ENCODE measurements around the gene ERMP1.
"Not testable (repeated sequence)": the region's sequence is repeated elsewhere in the genome, so short reads cannot be mapped to it uniquely, and the experiment has no call there.

ERMP1 gene

DNA sequence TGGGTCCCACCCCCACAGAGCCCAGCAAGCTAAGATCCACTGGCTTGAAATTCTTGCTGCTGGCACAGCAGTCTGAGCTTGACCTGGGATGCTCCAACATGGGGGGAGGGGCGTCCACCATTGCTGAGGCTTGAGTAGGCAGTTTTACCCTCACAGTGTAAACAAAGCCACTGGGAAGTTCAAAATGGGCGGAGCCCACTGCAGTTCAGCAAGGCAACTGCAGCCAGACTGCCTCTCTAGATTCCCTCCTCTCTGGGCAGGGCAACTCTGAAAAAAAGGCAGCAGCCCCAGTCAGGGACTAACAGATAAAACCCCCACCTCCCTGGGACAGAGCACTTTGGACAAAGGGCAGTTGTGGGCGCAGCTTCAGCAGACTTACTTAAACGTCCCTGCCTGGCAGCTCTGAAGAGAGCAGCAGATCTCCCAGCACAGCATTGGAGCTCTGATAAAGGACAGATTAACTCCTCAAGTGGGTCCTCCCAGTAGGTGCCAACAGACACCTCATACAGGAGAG, 53.2 kb downstream of the ERMP1 start:
- not testable (repeated sequence) for FAIRE-seq

- no peak for FAIRE-seq
These were observed 54.1 kb downstream of the ERMP1 start for GRCh38 chr9:5778805-5779204.

DNA sequence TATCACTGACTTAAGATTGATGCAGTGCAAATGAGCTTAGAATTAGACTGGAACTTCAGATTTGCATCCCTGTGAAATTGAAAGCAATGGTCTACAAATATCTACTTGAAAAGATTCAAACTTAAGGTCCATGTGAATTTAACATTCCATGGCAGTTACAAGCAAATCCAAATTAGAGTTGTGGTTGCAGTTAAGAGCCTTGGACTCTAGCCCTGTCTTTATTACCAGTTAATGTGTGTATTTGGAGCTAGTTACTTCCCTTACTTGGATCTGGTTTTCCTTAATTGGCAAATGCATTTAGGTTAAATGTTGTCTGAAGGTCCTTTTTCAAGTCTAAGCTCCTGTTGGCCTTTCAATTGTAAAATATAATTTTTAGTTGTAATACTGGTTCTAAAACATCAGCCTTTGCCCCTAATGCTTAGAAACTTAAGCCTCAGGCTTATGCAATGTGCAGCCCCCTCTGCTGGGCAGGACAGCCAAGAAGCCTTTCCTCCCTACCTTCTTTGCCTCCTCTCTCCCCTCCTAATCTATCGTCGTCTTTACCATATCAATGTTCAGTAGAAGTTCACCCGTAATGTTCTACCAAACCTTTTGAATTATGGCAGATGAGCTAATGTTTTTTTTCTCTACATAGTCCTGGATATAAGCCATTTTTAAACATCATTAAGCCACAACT, 59.5 kb downstream of the ERMP1 start:
- FAIRE-seq = no peak

- FAIRE-seq = no peak
These were observed 64.7 kb downstream of the ERMP1 start for GRCh38 chr9:5767968-5768932.

DNA sequence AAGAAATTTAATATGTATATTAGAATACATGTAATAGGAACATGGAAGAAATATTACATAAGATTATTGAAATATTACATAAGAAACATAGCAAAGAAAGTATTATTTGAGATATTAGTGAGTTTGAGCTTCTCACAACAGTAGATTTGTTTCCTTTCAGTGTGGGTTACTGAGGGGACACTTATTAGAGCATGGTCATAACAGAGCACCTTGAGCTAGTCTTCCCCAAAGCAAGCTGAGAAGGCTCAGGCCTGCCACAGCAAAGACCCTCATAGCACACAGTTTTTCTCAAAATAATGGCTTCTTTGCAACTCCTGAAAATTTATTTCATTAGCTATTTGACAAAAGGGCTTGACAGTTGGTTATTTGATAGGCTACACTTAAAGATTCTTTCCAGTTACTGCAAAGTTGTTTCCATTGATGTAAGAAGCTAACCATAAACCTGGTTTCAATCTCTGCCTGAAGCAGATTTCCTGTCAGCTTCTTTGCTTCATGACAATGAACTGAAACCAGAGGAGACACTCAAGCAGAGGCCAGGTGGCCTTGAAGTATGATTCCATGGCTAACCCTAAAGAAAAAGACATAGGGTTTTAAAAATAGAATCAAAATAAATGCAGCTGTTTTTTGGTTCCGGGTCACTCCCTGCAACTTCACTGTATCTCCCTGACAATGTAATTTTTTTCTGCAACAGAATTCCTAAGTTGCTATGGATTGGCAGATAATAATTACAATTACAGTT, 68.6 kb downstream of the ERMP1 start:
- FAIRE-seq = no peak

DNA sequence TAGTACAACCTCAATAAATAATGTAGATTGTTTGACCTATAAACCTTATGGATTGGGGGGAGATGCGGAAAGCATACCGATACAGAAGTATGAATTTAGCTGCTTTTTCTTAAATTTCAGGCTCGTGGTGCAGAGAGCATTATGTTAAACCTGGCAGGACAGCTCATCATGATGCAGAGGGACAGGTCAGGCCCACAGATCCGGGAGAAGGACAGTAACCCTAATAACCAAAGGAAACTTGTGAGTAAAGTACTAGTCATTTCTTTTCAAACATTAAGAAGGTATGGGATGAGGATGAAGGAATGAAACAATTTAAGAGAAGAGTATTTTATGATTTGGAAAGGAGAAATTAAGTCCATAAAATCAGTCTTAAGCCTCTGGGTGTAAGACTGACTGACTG, 70.5 kb downstream of the ERMP1 start:
- FAIRE-seq = no peak

- no peak for FAIRE-seq
These were observed 72.6 kb downstream of the ERMP1 start for GRCh38 chr9:5760338-5760737.

- no peak for FAIRE-seq
These were observed 76.3 kb downstream of the ERMP1 start for GRCh38 chr9:5756633-5757032.

- no peak for FAIRE-seq
These were observed 82.3 kb downstream of the ERMP1 start for GRCh38 chr9:5750569-5750968.

- FAIRE-seq = no peak
These were observed 83.6 kb downstream of the ERMP1 start for GRCh38 chr9:5749306-5749705.

GRCh38 chr9:5748438-5748837, 84.5 kb downstream of the ERMP1 start:
- no peak for FAIRE-seq

DNA sequence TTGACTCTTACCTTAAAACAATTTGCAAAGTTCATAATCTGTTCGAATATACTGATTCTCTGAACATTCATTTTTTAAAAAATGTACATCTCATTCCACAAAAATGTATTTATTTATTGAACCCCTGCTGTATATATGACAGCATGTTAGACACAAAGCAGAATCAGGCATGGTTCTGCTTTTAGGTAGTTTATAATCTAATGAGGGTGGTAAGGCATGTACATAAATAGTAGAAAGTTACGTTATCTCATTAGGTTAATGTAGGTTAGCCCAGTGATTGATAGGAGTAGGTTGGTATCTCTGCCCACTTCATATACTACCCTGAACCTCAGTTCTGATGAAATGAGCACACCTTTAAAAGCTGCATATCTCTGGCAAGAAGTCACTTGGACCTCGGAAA, 89.8 kb downstream of the ERMP1 start:
- no peak for FAIRE-seq

DNA sequence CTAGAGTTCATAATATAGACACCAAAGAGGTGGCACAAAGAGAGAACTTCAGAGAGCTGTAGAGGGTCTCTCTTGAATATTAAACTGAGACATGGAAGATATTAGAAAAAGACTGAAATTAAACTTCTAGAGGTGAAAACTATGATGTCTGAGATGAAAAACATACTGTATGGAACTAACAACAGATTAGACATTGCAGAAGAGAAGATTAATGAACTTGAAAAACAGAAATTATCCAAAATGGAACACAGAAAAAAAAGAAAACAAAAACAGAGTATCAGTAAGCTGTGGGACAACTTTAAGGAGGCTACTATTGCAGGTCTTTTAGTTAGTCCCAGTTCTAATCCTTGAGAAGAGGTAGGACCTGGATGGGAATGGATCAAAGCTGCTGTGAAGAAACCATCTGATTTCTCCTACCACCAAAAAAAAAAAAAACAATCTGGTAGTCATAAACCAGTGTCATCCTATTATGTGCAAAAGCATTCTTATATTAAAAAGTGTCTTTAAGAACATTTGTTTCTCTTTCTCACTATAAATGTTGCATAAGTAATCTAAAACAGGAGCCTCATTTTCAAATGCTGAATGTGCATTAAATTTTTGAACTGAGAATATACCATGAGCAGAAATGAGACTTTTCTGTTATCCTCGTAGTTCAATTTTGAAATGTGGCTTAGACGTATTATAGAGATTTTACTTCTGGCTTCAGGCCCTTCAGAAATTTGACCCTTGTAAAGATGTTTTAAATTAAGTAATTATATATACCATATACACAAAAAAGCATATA, 96.2 kb downstream of the ERMP1 start:
- FAIRE-seq = no peak

- FAIRE-seq = no peak
These were observed 97.8 kb downstream of the ERMP1 start for GRCh38 chr9:5735072-5735471.
